AG04449 (cell line): ENCODE results near the gene ANXA7.

Experiments used
- CTCF ChIA-PET: fragments of 350-600 bp; formaldehyde crosslinking; extraction: SDS; loops from one replicate; lab custom pipeline; 2021; ENCODE audit warnings: antibody characterized with exemption; lab: Yijun Ruan, JAX
- POLR2A ChIA-PET: fragments of 400-600, 350-600 bp; formaldehyde crosslinking; extraction: SDS; loops from one replicate; lab custom pipeline; 2020; ENCODE audit warnings: antibody characterized with exemption, inconsistent platforms; lab: Yijun Ruan, JAX
- DNase-seq: peaks from one replicate; pipeline ENCODE4 v3.0.0-alpha.2; 2010; ENCODE audit warnings: low read depth, low spot score
- H3K4me3 ChIP-seq: 2 replicates; pipeline ENCODE4 v1.5.1; 2011; ENCODE audit warnings: low read depth, mild to moderate bottlenecking, control low read depth, low read length
- CTCF ChIP-seq: IDR thresholded peaks from one replicate; pipeline ENCODE4 v1.5.1; 2011; ENCODE audit warnings: mild to moderate bottlenecking, moderate library complexity, low read length, control low read depth, inconsistent platforms; ENCODE audit not compliant: insufficient read depth; ENCODE audit errors: missing control alignments

The ANXA7 gene

GRCh38 chr10:73413108-73413527 is 740 bp downstream of the ANXA7 start:
- TF ChIP-seq CTCF: no peak
- ChIA-PET CTCF (no interaction called here), POLR2A (interaction anchor here (1.0 kb wide), 1 partner anchor 80 kb away, joined by 3 read pairs; no protein-coding TSS in a partner anchor)
- no peak for DNase-seq
- peak overlapping the region; percentile 93 for H3K4me3 ChIP-seq

- CTCF ChIA-PET: interaction anchor here (1.3 to 2.1 kb wide), 2 partner anchors 13 to 148 kb away, joined by 3 to 5 read pairs; no protein-coding TSS in a partner anchor
- H3K4me3 ChIP-seq: no peak overlapping the region
- no peak for TF ChIP-seq CTCF
- no peak for DNase-seq
- POLR2A ChIA-PET: interaction anchor here (0.7 kb wide), 1 partner anchor 932 kb away, joined by 4 read pairs; no protein-coding TSS in a partner anchor
Observed at GRCh38 chr10:73410897-73411296, 3.0 kb downstream of the ANXA7 start.

- no peak overlapping the region for H3K4me3 ChIP-seq
- TF ChIP-seq CTCF: no peak
- ChIA-PET CTCF (no interaction called here), POLR2A (interaction anchor here (0.5 kb wide), 1 partner anchor 295 kb away, joined by 3 read pairs; no protein-coding TSS in a partner anchor)
- no peak for DNase-seq
Observed at GRCh38 chr10:73408978-73409521, 4.8 kb downstream of the ANXA7 start.

DNA sequence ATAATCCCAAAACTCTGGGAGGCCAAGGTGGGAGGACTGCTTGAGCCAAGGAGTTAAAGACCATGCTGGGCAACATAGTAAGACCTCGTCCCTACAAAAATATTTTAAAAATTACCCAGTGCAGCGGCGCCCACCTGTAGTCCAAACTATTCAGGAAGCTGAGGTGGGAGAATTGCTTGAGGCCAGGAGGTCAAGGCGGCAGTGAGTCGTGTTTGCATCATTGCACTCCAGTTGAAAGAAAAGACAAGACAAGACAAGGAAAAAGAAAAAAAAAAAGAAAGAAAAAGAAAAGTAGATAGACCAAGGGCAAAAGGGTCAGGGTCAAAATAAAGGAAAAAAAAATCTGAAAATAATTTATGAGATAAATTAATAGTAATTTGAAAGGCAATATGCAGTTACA is 5.8 kb downstream of the ANXA7 start:
- no peak for TF ChIP-seq CTCF
- CTCF ChIA-PET: no interaction called here
- POLR2A ChIA-PET: no interaction called here
- no peak for DNase-seq
- H3K4me3 ChIP-seq: no peak overlapping the region

DNA sequence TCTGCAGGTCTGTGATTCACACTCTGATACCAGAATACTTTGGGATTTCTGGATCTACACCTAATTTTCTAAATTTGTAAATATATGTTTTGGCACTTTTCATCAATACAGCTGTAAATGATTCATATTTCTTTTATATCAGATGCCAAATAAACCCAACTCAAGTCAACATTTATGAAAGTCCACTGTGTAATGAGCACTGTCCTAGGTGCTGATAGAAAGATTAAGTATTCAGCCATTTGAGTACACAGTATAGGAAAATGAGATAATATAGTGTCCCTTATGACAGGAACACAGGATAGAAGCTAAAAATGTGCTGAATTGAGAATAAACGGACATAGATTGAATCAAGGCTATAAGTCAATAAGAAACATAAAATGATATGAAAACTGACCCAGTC is 6.4 kb downstream of the ANXA7 start:
- DNase-seq: no peak
- ChIA-PET CTCF (no interaction called here), POLR2A (no interaction called here)
- H3K4me3 ChIP-seq: no peak overlapping the region
- TF ChIP-seq CTCF: no peak

DNA sequence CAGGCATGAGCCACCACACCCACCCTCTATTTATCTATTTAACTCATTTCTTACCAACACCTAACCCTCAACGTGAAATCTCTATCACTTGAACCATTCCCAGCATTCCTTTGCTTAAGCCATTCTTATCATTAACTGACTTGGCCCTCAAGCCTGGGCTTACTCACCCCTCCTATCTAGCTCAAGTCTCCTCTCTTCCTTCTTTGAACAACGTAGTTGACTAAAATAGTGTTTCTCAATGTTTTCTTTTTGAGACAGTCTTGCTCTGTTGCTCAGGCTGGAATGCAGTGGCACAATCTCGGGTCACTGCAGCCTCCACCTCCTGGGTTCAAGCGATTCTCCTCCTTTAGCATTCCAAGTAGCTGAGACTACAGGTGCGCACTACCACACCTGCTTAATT is 7.0 kb downstream of the ANXA7 start:
- no peak overlapping the region for H3K4me3 ChIP-seq
- TF ChIP-seq CTCF: no peak
- POLR2A ChIA-PET: interaction anchor here (0.6 kb wide), 1 partner anchor 10 kb away, joined by 4 read pairs; no protein-coding TSS in a partner anchor
- DNase-seq: no peak
- CTCF ChIA-PET: interaction anchor here (0.6 kb wide), 1 partner anchor 16 kb away, joined by 4 read pairs; no protein-coding TSS in a partner anchor
